Measurements from ENCODE around the gene KRT37. TPM values are rescaled to one million over a fixed set of nuclear protein-coding genes. Genes with fewer than 3 reads are reported as not detected.

The KRT37 gene
- total and polyA plus RNA-seq, 10 donors: not detected

- no peaks in the 10 kb centered on the region for H3K9me3 ChIP-seq
- H3K27ac ChIP-seq: no peak overlapping the region
- TF ChIP-seq CTCF (IDR thresholded peaks at IDR 0.05 in 8 of 11, conservative IDR thresholded peaks at IDR 0.05 in 3 of 11) (no peak), POLR2AphosphoS5 (IDR thresholded peaks at IDR 0.05) (no peak), POLR2A (IDR thresholded peaks at IDR 0.05) (no peak)
- H3K4me3 ChIP-seq: no peak overlapping the region
- DNase-seq: no peak
- H3K4me1 ChIP-seq: no peaks in the 10 kb centered on the region
- intact Hi-C loops (cut with DNase I; ENCODE audit: low total_unique reads): no loop called here
- peaks cover 0 to 9% (median 0%) of the 10 kb centered on the region in 7 donors for H3K27me3 ChIP-seq (replicated peaks in 1 of 7)
- no peaks in the 10 kb centered on the region for H3K36me3 ChIP-seq
- WGBS, 5 donors: 93 to 95% (median 93%) methylated on average over 16 to 20 of the region's 20 CpGs
These were observed 13.1 kb downstream of the KRT37 start for GRCh38 chr17:41411072-41411840.

GRCh38 chr17:41407226-41407625 lies 17.2 kb downstream of the KRT37 start:
- Histone ChIP-seq H3K9me3 (no peaks in the 10 kb centered on the region), H3K27ac (no peak overlapping the region), H3K4me3 (no peak overlapping the region), H3K27me3 (replicated peaks in 1 of 7) (peaks cover 0 to 9% (median 0%) of the 10 kb centered on the region in 7 donors), H3K36me3 (no peaks in the 10 kb centered on the region), H3K4me1 (no peaks in the 10 kb centered on the region)
- TF ChIP-seq POLR2A (IDR thresholded peaks at IDR 0.05) (no peak), CTCF (IDR thresholded peaks at IDR 0.05 in 8 of 11, conservative IDR thresholded peaks at IDR 0.05 in 3 of 11) (no peak), POLR2AphosphoS5 (IDR thresholded peaks at IDR 0.05) (no peak)
- DNase-seq: no peak
- intact Hi-C loops (cut with DNase I; ENCODE audit: low total_unique reads): no loop called here
- WGBS, 5 donors: 88 to 96% (median 91%) methylated on average over 10 of the region's 10 CpGs

- TF ChIP-seq POLR2A (IDR thresholded peaks at IDR 0.05) (no peak), CTCF (IDR thresholded peaks at IDR 0.05 in 8 of 11, conservative IDR thresholded peaks at IDR 0.05 in 3 of 11) (no peak), POLR2AphosphoS5 (IDR thresholded peaks at IDR 0.05) (no peak)
- Histone ChIP-seq H3K27me3 (replicated peaks in 1 of 7) (peaks cover 0 to 9% (median 0%) of the 10 kb centered on the region in 7 donors), H3K36me3 (no peaks in the 10 kb centered on the region), H3K4me1 (no peaks in the 10 kb centered on the region), H3K4me3 (no peak overlapping the region), H3K27ac (no peak overlapping the region), H3K9me3 (no peaks in the 10 kb centered on the region)
- intact Hi-C loops (cut with DNase I; ENCODE audit: low total_unique reads): no loop called here
- 55 to 62% (median 60%) methylated on average over 5 of the region's 5 CpGs for WGBS, 5 donors
- no peak for DNase-seq
These were observed 18.2 kb downstream of the KRT37 start for GRCh38 chr17:41406205-41406604.

GRCh38 chr17:41404024-41404671 lies 20.2 kb downstream of the KRT37 start:
- no peak for DNase-seq
- intact Hi-C loops (cut with DNase I; ENCODE audit: low total_unique reads): no loop called here
- WGBS, 5 donors: 56 to 75% (median 69%) methylated on average over 7 of the region's 7 CpGs
- Histone ChIP-seq H3K4me3 (no peak overlapping the region), H3K36me3 (no peaks in the 10 kb centered on the region), H3K27me3 (replicated peaks in 1 of 7) (peaks cover 0 to 15% (median 0%) of the 10 kb centered on the region in 7 donors), H3K27ac (no peak overlapping the region), H3K9me3 (no peaks in the 10 kb centered on the region), H3K4me1 (no peaks in the 10 kb centered on the region)
- TF ChIP-seq POLR2A (IDR thresholded peaks at IDR 0.05) (no peak), CTCF (IDR thresholded peaks at IDR 0.05 in 8 of 11, conservative IDR thresholded peaks at IDR 0.05 in 3 of 11) (no peak)

All from spleen (tissue), 11 donors.